ENCODE measurements around the gene SSH3. TPM values are rescaled to one million over a fixed set of nuclear protein-coding genes. Genes with fewer than 3 reads are reported as not detected.

The SSH3 gene
- total RNA-seq, 1 donor from 2014 or later = 36.4 TPM

GRCh38 chr11:67290801-67291200 is 12.5 kb upstream of the SSH3 start:
- TF ChIP-seq CTCF (IDR thresholded peaks at IDR 0.05) = no peak
- intact Hi-C loops (cut with DNase I) = no loop called here
- Histone ChIP-seq H3K4me3 (no peak overlapping the region), H3K36me3 (peaks cover 33% of the 10 kb centered on the region), H3K27me3 (no peaks in the 10 kb centered on the region), H3K4me1 (peaks cover 43% of the 10 kb centered on the region), H3K27ac (no peak overlapping the region), H3K9me3 (peaks cover 4% of the 10 kb centered on the region)
- DNase-seq = peak; percentile 55
- ATAC-seq = no peak

DNA sequence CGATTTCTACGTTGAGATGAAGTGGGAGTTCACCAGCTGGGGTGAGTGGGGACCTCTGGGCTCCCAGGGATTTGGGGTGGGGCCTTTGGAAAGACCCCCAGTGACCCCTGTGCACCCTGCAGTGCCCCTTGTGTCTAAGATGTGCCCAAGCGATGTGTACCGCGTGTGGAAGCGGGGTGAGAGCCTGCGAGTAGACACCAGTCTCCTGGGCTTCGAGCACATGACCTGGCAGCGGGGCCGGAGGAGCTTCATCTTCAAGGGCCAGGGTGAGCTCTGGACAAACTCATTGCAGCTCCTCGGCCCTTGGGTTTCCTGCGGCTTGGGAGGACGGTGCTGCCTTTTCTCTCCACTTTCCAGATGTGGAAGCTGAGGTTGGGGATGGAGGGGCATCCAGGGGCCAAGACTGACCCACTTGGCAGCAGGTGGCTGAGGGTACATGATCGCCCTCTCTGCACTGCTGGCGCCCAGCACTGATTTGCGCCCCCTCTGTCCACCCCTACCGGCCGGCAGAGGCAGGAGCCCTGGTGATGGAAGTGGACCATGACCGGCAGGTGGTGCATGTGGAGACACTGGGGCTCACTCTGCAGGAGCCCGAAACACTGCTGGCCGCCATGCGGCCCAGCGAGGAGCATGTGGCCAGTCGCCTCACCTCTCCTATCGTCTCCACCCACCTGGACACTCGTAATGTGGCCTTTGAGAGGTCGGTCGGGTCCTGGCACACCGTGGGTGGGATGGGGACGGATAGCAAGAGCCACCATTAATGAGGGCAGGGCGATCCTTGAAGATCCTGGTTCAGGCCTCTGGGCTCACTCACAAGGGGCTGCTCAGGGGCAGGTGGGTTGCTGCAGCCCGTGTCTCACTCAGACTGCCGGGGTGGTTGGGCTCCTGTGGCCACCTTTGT is 11.6 kb upstream of the SSH3 start:
- no peak for ATAC-seq
- Histone ChIP-seq H3K36me3 (peaks cover 33% of the 10 kb centered on the region), H3K27ac (no peak overlapping the region), H3K9me3 (peaks cover 6% of the 10 kb centered on the region), H3K4me1 (peaks cover 35% of the 10 kb centered on the region), H3K27me3 (no peaks in the 10 kb centered on the region), H3K4me3 (no peak overlapping the region)
- DNase-seq = peak; percentile 63
- intact Hi-C loops (cut with DNase I) = no loop called here
- no peak for TF ChIP-seq CTCF (IDR thresholded peaks at IDR 0.05)

- intact Hi-C loops (cut with DNase I) = no loop called here
- Histone ChIP-seq H3K27ac (no peak overlapping the region), H3K36me3 (peaks cover 37% of the 10 kb centered on the region), H3K4me1 (peaks cover 26% of the 10 kb centered on the region), H3K9me3 (peaks cover 6% of the 10 kb centered on the region), H3K27me3 (no peaks in the 10 kb centered on the region), H3K4me3 (no peak overlapping the region)
- TF ChIP-seq CTCF (IDR thresholded peaks at IDR 0.05) = no peak
- DNase-seq = no peak
- ATAC-seq = no peak
Measured at GRCh38 chr11:67292671-67293070, 10.7 kb upstream of the SSH3 start.

GRCh38 chr11:67293090-67293489 is 10.2 kb upstream of the SSH3 start:
- Histone ChIP-seq H3K4me1 (peaks cover 22% of the 10 kb centered on the region), H3K27ac (no peak overlapping the region), H3K36me3 (peaks cover 37% of the 10 kb centered on the region), H3K4me3 (no peak overlapping the region), H3K27me3 (no peaks in the 10 kb centered on the region), H3K9me3 (peaks cover 6% of the 10 kb centered on the region)
- intact Hi-C loops (cut with DNase I) = no loop called here
- no peak for ATAC-seq
- no peak for TF ChIP-seq CTCF (IDR thresholded peaks at IDR 0.05)
- no peak for DNase-seq

DNA sequence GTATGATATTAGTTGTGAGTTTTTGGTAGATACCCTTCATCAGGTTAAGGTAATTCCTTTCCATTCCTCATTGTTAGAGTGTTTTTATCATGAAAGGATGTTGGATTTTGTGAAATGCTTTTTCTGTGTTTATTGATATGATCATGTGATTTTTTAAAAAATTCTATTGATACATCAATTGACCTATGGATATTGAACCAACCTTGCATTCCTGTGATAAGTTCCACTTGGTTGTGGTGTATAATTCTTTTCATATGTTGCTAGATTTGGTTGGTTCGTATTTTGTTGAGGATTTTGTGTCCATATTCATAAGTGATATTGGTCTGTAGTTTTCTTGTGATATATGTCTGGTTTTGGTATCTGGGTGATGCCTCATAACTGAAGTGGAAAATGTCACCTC is 7.5 kb upstream of the SSH3 start:
- ATAC-seq (no peak), DNase-seq (no peak)
- H3K36me3 ChIP-seq = peaks cover 53% of the 10 kb centered on the region

More for the DNA sequence above, 7.5 kb upstream of the SSH3 start:
- TF ChIP-seq CTCF (IDR thresholded peaks at IDR 0.05) = no peak
- peaks cover 10% of the 10 kb centered on the region for H3K4me1 ChIP-seq
- no peaks in the 10 kb centered on the region for H3K27me3 ChIP-seq
- no peak overlapping the region for H3K4me3 ChIP-seq
- H3K27ac ChIP-seq = no peak overlapping the region
- intact Hi-C loops (cut with DNase I) = no loop called here
- peaks cover 6% of the 10 kb centered on the region for H3K9me3 ChIP-seq

Data from upper lobe of right lung (tissue), 1 donor.